Measurements from ENCODE around the gene MAD2L1.
"Not testable (repeated sequence)": the region's sequence is repeated elsewhere in the genome, so short reads cannot be mapped to it uniquely, and the experiment has no call there.

The MAD2L1 gene

DNA sequence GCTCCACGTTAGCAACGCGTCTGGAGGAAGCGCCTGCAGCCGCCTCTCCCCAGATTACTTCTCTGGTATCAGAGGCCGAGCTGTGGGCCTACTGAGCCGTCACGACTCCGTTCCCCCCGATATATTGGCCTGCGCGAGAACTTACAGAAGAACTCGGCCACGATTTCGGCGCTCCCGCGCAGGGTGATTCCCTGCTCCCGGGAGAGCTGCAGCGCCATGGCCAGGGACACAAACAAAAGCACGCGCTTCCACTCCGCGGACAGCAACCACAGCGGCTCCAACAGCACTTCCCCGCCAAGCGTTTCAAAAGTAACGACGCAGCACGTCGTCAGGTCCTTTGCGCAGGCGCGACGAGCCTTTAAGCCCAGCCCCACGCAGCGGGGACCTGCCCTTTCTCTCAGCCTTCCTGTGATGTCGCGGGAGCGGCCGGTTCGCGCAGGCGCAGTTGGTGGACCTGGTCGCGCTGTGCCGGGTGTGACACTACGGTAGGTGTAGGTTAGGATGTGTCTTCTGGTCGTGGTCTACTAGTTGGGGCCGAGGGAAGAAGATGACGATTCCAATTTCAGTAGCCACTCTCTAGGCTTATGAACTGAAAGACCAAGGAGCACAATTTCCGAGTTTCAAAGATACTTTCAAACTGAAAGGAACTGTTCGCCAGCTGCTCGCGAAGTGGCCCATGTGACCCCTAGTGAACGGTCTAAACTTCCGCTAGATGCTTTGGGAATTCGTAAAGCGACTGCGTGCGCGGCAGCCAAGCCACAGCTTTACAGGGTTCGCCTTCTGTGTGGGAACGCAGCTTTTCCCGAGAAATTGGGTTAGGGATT is at the start of gene MAD2L1:
MAD2L1 (minus strand) TSS at position 332 of the 824 bp plus-strand sequence; CDS start at position 218, 114 bp downstream.
- peak; percentile 98 for DNase-seq (ENCODE audit: low spot score)

DNA sequence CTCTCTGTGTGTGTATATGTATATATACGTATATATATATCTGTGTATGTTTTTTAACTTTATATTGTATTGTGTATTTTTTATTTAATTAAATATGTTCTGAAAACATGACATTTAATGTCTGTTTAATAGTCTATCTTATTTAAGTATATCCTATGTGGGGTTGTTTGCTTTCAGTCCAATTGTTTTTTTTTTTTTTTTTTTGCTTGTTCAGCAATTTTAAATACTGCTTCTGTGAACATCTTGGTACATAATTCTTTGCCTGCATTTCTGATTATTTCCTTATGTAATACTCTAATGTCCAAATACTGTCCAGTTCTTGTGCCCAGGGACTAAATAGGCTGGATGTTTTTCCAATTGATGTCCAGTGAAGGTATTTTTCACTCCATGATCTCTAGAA is 45.1 kb upstream of the MAD2L1 start:
- no peak for DNase-seq (ENCODE audit: low spot score)

DNA sequence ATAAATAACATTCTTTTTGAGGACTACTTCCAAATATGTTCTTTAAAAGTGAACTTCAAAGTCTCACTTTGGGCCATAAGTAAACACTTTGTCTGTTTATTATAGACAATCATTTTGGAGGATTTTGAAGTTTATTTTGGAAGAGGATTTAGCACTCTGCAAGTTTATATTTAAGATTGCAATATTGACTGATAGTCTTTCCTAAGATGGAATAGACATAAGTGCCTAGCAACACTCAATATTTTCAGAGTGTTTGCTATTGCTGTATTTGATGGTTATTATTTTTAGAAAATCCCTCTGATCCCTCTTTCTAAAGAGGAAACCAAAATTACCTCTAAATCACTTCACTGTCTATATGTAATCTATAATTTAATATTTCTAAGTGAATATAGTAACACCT is 42.8 kb upstream of the MAD2L1 start:
- no peak for DNase-seq (ENCODE audit: low spot score)

DNA sequence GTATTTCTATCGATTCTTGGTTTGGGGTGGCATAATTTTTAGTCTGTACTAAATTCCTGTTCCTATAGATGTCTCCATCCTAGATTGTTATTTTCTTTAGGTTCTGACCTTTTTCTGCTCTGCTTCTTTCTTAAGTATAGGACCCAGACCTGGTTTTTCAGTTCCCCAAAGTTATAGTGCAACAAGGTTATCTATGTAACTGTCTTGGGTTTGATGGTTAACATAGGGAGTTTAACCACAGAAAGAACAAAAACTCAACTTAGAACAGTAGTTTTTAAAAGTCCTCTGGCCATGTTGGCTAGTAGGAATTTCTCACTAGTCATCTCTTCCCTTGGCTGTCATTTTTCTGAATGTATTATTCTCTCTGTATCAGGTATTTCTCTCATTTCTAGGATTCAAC is 38.8 kb upstream of the MAD2L1 start:
- DNase-seq (ENCODE audit: low spot score) = no peak

DNA sequence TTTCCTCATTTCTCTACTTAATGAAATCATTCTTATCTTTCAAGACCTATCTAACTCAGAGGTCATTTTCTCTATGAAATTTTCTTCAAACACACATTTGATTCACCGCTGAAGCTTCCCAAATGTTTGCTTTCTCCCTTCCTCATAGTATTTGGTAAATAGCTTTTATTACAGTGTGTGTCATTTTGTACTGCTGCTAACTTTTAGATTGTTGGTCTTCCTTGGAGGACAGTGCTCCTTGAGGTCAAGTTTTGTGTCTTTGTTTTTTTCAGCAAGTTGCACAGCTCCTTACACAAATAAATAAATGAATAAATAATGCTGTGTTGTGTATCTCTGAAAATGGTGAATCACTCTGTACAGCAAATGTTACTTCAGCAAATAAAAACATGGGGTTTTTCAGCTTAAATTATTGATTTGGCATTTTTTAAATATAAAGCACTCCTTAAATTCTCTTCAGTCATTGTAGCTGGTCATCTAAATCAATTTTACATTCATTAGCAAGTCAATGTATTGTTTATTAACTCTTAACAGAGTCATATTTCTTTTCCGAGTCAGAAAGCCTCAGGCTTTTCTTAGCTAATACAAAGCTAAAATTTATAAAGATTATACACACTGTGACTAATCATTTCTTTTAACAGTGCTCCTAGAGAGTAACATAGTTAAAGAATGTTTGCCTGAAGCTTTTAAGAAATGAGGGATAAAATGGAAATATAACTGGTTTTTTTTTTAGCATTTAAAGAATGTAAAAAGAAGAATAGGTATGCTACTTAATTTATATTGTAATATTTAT is 30.1 kb upstream of the MAD2L1 start:
- DNase-seq (ENCODE audit: low spot score) = peak; percentile 4

DNA sequence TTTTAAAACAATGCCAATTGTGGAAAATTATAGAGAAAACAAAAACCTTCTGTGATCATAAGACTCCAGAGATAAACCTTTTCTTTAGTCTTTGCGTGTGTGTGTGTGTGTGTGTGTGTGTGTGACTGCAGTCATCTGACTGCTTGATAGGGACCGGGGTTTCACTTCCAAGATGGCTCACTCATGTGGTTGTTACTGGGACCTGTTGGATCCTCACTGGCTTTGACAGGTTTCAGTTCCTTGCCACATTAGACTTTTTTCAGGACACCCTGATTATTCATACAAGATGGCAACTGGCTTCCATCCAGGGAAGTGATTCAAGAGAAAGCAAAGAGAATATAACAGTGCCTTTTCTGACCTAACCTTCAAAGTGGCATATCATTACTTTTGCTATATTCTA is 21.9 kb upstream of the MAD2L1 start:
- DNase-seq (ENCODE audit: low spot score) = no peak

DNA sequence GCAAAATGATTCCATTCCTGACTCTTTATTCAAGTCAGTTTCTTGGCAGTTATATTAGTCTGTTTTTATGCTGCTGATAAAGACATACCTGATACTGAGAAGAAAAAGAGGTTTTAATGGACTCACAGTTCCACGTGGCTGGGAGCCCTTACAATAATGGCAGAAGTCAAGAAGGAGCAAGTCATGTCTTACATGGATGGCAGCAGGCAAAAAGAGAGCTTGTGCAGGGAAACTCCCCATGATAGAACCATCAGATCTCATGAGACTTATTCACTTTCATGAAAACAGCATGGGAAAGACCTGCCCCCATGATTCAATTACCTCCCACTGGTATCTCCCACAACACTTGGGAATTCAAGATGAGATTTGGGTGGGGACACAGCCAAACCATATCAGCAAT is 21.4 kb upstream of the MAD2L1 start:
- DNase-seq (ENCODE audit: low spot score) = not testable (repeated sequence)

DNA sequence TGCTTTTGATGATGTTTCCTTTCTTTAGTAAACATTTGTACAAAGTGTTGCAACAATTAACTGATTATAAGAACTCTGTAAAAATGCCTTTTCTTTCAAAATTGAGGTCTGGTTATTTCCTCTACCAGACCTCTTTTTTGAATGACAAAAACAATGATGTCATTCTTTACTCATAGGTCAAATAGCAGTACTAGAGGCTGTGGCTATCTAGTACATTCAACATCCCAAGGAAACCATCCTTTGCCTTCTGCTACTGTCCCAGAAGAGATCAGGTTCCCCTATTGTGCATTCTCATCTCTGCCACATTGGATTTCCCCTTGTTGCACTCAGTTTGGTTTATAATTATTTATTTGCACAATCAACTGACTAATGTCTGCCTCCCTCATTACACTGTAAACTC is 19.1 kb upstream of the MAD2L1 start:
- DNase-seq (ENCODE audit: low spot score) = peak; percentile 20

DNA sequence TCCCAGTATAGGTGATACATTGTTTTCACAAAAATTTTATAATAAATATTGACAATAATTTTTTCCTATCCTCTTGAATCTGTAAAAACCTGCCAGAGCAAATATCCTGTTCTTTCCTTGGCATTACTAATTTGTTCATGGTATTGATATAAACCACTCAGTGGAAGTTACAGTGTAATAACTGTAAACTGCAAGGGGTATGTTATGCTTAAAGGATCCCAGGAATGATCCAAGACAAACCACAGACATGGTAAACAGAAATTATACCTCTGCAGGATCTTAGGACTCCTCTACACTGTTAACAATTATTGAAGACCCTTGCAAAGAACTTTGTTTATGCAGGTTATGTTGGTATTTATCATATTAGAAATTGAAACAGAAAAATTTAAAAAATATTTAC is 17.7 kb upstream of the MAD2L1 start:
- DNase-seq (ENCODE audit: low spot score) = no peak

DNA sequence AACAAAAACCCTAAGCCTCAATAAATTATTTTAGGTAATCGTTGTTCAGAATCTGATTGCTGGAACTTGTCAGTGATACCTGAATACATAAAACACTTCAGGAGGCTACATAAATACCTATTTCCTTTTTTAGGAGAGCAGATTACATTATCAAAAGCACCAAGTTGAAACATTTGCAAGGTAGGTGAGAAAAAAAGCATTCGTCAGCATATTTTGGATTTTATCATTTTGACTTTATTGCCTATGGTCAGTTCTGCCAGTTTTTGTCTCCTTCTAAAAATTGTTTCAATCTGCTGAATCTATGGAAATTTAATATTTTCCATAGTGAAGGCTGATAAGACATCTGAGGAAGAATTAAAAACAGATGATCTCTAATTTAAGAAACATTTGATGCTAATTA is 16.5 kb upstream of the MAD2L1 start:
- DNase-seq (ENCODE audit: low spot score) = no peak

DNA sequence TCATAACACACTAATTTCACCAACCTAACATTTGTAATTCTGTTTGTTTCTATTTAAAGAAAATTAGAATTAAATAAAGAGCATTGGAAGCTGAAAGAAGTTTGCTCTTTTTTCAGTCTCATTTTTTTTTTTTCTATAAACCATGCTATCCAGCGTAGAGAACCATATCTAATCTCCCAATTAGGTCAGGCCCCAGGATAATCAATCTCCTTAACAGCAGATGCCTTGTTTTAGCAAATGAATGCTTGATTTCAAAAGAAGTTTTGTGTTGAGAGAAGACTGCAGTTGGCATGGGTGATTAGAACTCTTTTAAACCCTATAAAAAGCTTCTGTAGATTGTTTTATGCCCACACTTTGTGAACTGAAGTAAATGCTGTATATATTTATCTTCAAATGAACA is 15.6 kb upstream of the MAD2L1 start:
- DNase-seq (ENCODE audit: low spot score) = no peak

DNA sequence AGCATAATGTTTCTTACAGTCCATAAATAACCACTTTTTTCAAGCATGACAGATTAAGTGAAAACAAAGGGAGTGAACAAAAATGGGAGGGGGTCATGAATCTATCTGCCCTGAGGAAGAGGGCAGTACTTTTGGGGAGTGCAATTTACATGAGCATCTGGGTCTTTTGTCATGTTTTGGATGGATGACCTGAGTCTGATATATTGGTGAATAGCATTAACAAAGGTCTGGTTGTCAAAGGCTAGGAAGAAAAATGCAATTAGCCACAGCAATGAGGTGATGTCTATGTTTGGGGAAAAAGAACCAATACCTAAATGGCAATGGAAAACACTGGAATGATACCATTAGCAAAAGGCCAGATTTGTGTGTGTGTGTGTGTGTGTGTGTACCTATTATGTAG is 15.1 kb upstream of the MAD2L1 start:
- no peak for DNase-seq (ENCODE audit: low spot score)

DNA sequence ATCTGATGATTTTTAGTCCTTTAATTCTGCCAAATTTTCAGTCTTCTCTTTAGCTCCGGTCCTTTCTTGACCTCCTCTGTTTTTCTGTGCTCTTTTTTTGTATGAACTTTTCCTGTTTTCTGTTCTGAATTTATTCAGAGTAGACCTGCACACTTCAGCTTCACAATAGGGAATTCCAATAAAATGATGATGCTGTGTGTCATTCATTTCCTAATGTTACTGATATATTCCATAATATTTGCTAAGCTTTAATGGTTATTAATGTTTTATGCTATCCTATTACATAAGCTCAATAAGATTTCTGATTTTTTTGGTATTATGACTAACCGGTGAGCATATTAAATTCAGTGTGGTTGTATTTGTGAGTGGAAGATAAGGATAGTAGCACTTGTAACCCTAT is 13.9 kb upstream of the MAD2L1 start:
- DNase-seq (ENCODE audit: low spot score) = no peak

DNA sequence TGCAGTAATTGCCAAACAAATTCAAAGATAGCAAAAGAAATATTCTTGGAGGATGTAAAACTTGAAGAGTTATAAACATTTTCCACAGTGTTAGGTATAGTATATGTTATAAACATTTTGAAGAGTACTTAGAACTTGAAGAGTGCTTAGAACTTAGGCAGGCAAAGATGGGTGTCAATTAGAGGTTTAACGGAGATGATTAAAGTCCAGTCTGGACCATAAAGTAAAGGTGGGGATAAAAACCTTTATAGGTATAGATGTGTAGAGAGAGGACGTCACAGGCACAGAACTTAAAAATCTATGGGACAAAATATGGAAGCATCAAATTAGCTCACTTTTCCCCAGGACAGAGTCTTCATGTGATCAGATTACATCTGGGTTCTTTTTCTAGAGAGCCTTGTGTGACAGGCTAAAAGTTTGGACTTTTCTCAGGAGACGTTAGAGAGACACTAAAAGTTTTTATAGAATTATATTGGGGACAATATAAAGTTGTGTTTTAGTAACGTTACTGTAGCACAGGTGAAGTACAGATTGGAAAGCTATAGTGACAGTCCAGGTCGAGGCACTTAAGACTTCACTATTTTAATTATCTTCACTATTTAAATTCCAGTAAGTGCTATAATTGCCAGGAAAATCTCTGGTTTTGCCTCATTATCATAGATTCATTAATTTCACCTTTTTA is 13.3 kb upstream of the MAD2L1 start:
- DNase-seq (ENCODE audit: low spot score) = no peak

DNA sequence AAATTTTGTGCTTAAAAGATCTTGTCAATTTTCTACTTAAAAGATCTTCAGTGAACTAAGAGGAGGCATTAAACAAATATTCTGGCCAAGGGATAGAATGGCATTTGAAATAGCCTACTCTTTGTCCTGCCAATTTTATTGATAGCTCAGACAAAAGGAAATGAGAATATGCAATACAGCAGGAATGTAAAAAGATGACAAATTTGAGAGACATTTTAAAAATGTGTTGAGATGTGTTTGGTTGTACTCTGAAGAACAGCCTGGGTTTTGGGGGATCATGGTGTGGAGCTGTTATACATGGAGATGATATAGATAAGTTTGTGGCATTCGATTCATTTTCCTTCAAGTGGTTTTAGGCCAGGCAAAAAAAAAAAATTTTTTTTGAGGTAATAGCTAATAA is 11.6 kb upstream of the MAD2L1 start:
- no peak for DNase-seq (ENCODE audit: low spot score)

DNA sequence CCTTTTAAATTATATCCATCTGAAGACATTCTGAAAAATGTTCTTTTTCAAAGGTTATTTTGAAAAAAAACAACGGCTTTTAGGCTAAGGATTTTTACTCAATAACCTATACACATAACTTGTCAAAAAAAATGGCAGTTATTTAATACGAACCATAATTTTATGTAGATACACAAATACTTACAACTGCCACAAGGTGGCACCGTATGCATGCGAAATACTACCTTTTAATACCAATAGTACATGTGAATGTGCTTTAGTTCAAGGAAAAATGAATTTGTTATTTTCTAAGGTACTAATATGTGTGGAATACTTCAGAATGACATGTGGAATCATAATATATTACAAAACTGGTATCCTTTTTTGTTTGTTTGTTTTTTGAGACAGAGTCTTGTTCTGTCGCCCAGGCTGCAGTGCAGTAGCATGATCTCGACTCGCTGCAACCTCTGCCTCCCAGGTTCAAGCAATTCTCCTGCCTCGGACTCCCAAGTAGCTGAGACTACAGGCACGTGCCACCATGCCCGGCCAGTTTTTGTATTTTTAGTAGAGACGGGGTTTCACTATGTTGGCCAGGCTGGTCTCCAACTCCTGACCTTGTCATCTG is 4.6 kb upstream of the MAD2L1 start:
- DNase-seq (ENCODE audit: low spot score) = peak; percentile 18

DNA sequence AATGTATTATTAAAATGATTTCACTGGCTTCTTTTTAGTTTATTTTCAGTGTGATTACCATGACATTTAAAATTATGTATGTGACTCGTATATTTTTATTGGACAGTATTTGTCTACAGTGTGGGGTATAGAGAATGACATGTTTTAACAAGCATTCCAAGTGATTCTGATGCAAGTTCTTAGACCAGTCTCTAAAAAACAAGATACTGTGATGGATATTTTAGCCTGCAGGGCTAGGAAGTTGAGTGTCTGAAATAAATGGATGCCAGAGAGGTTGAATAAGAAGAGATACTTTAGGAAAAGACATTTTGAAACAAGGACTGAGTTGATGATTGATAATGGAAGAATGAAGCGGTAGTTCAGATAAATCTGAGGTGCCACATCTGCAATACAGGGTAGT is 3.5 kb upstream of the MAD2L1 start:
- DNase-seq (ENCODE audit: low spot score) = no peak

DNA sequence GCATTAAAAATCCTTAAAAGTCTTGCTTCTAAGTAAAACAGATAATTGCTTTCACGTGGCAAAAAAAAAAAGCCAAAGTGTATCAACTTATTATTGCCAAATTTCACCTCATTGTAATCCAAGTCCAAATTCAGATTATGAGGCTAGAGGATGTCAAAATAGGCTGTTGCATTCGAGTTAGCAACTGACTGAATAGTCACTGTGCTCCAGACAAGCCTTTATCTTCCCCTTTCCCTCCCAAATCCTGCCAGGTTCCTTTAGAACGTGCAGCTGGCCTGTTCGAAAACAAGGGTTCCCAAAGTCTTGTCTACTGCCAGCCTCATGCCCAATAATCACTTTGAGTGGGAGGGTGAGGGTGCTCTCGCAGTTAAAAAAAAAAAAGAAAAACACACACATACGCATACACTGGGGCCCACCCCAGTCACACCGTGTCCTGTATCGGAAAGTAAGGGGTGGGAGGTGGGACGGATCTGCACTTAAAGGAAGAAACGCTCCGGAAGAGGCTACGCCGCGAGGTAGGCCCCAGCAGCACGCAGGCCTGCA is 603 bp downstream of the MAD2L1 start:
- no peak for DNase-seq (ENCODE audit: low spot score)

DNA sequence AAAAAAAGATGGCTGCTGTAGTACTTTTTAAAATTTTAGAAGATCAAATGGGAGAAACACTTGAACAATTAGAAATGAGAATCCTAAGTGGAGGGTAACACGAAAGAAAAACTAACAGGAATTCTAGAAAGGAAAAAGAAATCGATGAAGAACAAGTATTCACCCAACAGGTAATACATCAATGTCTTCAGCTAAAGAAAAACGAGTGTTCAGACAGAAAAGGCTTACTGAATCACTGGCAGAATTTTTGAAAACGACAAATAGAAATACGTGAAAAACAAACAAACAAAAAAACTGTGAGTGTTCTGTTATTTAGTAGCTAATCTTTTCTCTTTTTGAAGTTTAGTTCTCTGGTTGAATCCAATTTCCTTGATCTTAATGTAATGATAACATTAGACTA is 1.8 kb downstream of the MAD2L1 start:
- no peak for DNase-seq (ENCODE audit: low spot score)

DNA sequence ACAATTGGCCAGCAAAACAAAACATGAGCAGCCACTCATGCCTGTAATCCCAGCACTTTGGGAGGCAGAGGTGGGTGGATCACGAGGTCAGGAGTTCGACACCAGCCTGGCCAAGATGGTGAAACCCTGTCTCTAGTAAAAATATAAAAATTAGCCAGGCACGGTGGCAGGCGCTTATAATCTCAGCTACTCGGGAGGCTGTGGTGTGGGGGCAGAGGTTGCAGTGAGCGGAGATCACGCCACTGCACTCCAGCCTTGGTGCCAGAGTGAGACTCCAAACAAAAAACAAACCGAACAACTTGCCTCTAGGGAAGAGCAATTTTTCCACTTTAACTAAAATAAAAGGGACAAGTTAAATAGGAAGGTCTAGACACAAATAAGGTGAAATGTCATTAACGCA is 2.9 kb downstream of the MAD2L1 start:
- not testable (repeated sequence) for DNase-seq (ENCODE audit: low spot score)

DNA sequence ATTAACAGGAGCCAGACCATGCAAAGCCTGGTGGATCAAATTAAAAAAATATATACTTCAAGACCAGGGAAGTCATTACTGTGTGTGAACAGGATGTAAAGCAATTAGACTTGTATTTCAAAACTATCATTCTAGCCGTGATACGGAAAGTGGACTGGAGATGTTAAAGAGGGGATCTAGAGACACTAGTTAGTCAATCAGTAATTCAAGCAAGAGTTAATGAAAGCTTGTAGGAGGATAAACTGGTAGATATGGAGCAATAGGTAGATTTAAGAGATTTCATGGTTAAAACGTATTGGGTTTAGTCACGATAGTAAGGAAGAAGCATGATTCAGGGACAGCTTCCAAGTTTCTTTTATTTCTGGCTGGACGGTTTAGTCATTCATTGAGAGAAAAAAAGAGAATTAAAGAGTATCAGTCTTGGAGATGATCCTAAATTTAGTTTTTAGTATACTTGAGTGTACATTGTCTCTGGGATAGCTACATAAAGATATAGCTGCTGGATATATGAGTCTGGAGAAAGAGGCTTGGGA is 3.9 kb downstream of the MAD2L1 start:
- DNase-seq (ENCODE audit: low spot score) = no peak

DNA sequence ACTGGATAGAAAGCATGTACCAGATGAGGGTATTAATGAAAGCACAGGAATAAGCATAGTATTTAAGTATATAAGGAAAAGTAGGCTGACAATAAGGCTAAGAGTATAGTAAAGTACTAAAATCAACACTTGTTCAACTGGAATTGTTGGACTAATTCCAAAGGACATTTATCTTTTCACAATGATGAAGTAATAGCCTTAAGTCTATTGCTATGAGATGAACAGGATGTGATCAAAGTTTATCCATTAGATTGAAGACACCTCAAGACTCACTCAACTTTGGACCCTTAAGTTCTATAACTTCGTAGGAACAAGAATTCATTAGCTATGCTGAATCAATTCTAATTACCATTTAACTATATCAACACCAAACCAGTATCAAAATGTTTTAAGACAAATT is 7.6 kb downstream of the MAD2L1 start:
- no peak for DNase-seq (ENCODE audit: low spot score)
